HCEC 1CT (cell line): ENCODE data around the gene RAN.
A peak's percentile ranks its signal among the peaks of the same experiment; 100 is the strongest.
"Not testable (repeated sequence)": the region's sequence is repeated elsewhere in the genome, so short reads cannot be mapped to it uniquely, and the experiment has no call there.

Source experiments
- DNase-seq: peaks from one replicate; pipeline ENCODE4 v3.0.0-alpha.2; 2017

RAN gene

DNA sequence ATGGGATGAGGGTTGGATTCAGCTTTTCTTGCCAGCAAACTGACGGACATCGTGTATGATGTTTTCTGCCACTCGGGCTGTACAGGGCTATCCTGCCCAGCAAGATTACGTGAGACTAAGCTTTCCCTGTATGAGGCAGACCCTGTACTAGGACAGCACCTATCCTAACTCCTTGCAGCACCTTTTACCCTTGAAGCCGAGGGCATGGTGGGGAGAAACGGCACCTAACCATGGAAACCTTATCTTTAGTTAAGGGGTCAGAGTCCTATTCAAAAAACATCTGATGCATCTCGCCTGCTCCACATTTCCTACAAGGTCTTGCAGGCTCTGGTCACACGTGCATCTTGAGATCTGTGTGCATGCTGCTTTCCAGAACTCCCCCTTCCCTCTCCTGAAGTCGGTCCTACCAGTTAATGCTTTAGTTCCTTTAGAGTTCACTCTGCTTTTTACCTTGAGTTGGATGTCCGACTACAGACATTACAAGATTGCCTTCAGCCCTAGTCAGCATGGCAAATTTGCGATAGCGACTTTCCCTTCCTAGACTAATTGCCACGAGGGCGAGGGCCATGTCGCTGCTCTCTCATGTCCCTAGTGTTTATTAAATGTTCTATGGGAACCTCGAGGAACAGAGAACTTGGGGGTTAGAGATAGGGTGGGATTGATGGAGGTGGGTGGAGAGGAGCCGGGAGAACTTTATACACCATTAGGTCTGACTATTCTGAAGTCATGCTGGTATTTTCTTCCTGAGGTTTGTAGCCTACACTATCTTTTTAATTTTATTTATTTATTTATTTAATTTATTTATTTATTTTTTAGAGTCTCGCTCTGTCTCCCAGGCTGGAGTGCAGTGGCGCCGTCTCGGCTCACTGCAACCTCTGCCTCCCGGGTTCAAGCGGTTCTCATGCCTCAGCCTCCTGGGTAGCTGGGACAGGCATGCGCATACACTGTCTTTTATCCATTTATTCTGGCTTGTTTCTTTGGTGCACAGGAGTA lies 6.6 kb downstream of the RAN start:
- DNase-seq, result no peak

DNA sequence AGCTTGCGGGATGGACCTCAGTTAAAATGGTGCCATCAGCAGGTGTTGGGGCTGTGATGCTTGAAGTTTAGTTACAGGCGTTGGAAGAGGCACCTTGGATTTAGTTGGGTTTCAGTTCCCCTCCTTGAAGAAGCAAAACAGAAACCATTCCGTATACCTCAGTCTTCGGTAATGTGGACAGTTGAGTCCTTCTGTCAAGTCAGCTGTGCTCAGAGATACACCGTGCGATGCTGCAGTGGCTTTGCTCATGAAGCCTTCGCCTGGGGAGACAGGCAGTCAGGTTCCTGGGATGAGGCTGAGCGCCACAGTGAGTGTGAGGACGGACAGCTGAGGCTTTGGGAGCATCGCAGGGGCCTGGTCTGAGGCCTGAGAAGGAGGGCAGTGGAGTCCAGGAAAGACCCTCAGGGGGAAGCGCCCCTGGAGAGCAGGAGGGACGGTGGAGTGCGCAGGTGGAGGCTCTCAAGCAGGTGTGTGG lies 7.4 kb downstream of the RAN start:
- no peak for DNase-seq

DNA sequence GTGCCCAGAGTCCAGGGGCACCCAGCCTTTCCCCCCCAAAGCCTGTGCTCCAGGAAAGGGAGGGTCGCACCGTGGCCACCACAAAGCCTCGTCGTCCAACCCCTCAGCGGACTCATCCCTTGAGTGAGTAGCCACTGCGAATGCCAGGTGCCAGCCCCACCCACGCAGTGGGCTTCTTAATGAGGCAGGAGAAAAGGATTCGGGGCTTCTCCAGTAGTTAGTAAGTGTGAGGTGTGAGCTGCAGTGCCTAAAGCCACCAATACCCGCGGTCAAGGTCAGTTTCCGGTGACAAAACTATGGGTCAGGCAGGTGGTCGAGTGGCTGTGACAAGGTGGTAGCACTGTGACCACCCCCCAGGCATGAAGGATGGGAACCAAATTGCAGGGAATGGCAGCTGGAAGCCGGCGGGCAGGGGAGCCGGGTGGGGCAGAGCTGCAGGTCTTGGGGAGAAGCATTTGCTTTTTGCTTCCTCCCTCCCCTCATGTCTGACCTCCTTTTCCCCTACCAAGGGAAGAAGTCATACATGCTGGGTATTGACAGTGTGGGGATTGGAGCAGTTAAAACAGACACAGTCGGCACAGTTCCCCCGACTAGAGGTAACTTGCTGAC lies 8.0 kb downstream of the RAN start:
- DNase-seq, result no peak

DNA sequence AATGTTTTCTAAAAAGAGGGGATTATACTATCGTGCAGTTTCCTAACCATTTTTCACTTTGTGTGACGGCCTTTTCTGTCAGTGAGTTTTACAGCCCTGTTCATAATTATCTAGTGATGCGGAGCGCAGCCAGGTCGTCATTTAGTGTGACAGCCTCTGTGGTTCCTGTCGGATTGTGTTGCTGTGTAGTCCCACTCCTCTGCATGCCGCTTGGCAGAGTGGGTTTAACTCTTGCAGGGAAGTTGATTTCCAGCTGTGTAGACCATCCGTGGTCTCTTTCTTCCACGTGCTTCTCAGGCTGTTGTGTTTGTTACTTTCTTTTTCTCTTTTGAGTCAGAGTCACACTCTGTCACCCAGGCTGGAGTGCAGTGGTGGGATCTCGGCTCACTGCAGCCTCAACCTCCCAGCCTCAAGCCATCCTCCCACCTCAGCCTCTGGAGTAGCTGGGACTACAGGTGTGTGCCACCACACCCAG lies 8.6 kb downstream of the RAN start:
- no peak for DNase-seq

DNA sequence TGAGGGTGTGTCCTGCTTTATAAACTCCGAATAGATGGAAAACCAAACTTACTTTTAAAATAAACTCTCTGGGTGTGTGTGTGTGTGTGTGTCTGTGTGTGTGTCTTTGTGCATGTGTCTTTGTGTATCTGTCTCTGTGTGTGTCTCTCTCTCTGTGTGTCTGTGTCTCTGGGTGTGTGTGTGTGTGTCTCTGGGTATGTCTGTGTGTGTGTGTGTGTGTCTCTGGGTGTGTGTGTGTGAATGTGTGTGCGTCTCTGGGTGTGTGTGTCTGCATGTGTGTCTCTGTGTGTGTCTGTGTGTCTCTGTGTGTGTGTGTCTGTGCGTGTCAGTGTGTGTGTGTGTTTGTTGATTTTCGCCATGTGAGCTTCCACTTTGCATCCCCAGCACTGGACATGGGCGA lies 9.2 kb downstream of the RAN start:
- no peak for DNase-seq

DNA sequence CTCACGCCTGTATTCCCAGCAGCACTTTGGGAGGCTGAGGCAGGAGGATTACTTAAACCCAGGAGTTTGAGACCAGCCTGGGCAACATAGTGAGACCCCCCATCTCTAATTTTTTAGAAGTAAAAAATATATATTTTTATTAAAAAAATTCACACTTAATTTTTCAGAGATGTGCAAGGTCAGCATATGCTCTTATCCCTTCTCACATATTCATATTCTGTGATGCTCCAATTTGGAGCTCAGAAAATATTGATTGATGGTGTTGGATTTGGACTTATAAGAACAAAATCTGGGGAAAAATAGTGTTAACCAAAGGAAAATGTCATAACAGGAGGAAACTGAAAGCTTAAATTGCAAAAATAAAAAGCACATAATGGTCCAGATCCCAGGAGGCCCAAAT lies 9.7 kb downstream of the RAN start:
- DNase-seq, result no peak

DNA sequence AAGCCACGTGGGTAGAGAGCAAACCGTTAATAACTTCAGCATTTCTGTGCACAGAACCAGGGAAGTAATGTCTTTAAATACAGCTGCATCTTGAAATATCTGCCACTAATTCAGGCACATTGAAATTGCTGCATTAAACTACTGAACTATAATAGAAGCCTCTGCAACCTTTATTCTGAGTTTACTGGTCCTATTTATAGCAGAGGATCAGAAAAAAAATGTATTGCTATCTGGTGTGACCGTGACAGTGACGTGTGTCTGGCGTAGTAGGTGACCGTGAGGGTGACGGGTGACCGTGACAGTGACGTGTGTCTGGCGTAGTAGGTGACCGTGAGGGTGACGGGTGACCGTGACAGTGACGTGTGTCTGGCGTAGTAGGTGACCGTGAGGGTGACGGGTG lies 15.3 kb downstream of the RAN start:
- DNase-seq, result not testable (repeated sequence)

DNA sequence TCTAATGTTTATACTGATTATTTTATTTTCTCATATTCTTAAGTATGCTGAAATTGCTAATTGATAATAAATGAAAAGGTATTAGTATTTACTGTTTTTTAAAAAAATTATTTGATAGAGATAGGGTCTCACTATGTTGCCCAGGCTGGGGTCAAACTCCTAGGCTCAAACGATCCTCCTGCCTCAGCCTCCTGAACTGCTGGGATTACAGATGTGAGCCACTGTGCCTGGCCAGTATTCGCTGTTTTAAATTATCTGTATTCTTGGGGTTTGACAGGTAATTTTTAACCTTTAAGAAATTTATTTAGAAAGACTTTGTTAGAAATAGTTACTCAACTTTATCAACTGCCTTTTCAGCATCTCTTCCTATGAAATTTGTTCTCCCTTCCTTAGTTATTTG lies 32.2 kb downstream of the RAN start:
- DNase-seq, result no peak

DNA sequence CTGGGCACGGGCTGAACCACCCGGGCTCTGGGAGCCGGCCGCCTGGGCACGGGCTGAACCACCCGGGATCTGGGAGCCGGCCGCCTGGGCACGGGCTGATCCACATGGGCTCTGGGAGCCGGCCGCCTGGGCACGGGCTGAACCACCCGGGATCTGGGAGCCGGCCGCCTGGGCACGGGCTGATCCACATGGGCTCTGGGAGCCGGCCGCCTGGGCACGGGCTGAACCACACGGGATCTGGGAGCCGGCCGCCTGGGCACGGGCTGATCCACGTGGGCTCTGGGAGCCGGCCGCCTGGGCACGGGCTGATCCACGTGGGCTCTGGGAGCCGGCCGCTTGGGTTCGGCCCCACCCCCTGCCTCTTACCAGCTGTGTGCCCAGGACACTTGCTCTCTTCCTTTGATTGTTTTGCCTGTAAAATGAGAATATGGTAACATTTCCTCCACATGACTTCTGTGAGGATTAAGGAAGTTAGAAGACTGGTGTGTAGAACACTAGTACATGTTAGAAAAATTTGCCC lies 33.1 kb downstream of the RAN start:
- DNase-seq, result not testable (repeated sequence)

DNA sequence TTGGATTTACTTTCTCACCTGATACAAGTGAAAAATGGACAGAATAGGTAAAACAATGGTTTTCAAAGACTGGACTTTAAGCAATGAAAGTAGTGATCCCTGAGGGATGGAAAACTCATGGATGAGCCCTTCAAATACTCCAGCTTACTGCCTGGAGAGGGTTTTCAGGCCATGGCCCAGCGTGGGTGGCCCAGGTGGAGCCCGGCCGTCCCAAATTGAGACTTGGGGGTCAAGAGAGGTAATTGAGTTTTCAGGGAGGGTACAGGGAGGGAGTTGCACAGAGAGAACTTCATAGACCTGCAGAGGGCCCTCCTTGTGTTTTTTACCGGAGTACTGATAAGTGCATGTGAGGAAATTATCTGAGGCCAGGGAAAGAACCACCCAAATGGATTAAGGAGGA lies 37.2 kb downstream of the RAN start:
- no peak for DNase-seq

DNA sequence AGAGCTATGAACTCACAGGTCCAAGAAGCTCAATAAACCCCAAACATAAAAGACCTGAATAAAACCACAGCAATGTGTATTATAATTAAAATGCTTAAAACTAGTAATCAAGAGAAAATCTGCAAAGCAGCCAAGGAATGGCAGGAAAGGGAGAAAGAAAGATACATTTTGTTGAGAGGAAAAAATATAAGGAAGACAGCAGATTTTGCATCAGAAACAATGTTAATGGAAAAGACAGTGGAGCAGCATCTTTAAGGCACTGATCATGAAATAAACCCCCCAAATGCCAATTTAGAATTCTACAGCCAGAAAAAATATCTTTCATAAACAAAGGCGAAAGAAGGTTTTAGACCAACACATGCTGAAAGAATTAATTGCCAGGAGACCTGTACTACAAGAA lies 39.3 kb downstream of the RAN start:
- no peak for DNase-seq

DNA sequence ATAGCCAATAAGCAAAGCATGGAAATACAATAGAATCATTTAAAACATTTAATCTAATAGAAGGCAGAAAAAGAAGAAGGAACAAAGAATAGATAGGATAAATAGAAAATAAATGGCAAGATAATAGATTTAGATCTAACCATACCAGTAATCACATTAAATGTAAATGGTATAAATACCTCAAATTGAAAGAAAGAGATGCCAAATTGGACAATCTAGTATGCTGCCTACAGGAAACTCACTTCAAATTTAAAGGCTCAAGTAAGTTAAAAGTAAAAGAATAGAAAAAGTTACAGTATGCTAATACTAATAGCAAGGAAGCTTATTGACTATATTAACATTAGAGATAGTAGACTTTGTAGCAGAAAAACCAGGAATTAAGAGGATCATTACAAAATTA lies 40.1 kb downstream of the RAN start:
- DNase-seq, result no peak

DNA sequence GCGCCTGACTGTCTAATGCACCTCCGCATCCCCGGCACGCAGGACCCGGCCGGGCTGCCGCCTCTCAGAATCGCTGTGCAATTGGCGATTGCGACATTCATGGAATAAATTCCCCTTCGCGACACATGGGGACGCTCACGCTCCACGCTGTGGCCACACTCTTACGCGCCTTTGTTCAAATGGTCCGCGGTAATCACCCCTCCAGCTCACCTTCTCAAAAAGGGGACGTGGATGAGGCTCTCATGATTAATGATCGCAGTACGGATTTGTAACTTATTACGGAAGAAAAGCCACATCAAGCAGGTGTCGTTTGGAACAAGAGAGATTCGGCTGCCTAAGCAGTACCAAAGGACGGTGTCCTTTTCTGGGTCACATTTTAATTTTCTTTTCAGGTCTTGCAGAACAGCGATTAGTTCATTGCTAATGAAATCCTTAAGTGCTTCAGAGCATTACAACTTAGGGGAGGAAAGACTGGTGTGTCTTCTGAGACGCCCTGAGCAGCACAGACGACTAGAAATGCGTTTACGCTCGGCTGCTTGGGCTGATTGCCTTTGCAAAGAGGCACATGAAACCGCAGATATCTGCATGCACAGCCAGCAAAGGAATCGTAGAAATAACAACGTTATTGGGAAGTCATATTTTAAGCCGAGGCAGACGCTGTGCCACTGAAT lies 44.5 kb downstream of the RAN start:
- peak; percentile 7 for DNase-seq

DNA sequence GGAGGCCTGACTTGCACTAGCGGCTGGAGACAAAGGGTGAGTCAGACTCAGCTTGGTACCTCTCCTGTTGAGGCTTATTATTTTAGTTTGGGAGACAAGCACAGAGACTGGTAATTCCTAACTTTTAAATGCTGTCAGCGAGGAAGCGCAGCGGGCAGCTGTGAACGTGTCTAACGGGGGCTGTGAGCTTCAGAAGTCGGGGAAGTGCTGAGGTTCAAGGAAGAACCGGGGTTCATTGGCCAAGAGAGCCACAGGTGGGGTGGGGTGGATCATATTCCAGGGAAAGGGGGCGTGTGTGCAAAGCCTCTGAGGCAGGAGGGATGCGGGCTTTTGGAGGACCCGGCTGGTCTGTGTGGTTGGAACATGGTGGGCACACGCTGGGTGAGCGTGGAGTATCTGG lies 45.7 kb downstream of the RAN start:
- no peak for DNase-seq

DNA sequence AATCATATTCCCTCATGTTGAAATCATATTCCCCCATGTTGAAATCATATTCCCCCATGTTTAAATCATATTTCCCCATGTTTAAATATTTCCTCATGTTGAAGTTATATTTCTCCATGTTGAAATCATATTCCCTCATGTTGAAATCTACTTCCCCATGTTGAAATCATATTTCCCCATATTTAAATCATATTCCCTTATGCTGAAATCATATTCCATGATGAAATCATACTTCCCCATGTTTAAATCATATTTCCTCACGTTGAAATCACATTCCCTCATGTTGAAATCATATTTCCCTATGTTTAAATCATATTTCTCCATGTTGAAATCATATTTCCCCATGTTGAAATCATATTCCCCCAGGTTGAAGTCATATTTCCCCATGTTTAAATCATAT lies 47.2 kb downstream of the RAN start:
- no peak for DNase-seq

DNA sequence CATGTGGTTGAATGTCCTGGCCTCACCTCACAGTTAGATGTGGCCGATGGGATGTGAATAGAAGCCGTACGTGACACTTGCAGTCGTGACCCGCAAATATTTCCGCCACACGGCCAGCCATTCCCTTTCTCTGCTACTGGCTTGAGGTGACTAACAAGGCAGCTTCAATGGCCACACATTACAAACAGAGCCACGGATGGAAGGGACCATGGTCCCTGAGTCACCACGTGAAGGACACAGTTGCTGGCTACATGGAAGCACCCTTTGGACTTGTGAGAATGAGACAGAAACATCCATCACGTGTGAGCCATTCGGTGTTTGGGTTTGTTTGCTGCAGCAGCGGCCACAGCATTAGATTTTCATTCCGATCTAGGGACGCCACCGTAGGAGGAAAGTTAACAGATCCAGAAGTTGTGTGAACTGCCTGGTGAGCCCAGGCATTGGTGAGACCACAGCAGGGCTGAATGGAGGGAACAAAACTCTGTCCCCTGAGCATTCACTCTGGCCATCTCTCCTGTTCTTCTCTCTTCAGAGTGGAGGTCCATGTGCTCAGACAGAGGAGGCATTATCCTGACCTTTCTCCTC lies 48.3 kb downstream of the RAN start:
- no peak for DNase-seq

DNA sequence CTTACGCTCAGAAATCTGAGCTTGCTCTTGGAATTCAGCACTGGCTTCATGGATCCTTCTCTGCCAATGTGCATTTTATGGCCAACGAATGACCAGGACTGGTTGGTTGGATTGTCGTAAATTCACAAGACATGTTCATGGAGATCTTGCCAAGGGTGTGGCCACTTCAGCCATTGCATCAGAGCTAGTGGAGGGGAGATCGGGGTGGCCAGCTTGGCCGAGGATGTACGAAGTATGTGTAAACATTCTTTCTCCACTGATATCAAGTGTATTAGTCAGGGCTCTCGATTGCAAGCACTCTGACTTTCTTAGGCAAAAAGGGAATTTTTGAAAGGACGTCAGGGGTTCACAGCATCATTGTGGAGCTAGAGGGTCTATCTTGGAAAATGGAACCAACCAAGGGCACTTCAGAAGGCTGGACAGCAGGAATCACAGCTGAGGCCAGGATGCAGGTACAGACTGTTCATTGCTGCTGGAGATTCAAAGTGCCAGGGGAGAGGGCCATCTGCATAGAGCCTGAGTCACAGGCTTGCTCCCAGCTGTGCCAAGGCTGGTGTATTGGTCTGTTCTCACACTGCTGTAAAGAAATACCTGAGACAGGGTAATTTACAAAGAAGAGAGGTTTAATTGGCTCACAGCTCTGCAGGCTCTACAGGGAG lies 49.0 kb downstream of the RAN start:
- peak; percentile 4 for DNase-seq

DNA sequence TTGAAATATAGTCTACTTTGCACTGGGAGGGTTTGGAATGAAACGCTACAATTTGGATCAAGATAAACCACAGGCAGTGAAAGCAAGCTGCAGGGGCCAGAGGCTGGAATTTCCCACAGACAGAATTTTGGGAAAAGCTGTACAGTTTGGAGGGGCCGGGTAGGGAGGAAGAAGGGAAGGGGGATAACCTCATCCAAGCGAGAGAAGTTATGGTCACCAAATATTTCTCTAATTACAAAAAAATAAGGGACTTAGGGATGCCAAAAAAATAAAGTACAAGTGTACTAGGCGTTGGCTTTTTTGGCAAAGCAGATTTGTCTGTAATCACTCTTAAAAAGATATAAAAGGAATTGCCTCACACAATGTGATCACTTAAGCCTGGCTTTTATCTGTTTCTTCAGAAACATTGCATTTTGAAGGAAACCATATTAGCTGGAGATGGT lies 50.7 kb downstream of the RAN start:
- DNase-seq, result no peak

DNA sequence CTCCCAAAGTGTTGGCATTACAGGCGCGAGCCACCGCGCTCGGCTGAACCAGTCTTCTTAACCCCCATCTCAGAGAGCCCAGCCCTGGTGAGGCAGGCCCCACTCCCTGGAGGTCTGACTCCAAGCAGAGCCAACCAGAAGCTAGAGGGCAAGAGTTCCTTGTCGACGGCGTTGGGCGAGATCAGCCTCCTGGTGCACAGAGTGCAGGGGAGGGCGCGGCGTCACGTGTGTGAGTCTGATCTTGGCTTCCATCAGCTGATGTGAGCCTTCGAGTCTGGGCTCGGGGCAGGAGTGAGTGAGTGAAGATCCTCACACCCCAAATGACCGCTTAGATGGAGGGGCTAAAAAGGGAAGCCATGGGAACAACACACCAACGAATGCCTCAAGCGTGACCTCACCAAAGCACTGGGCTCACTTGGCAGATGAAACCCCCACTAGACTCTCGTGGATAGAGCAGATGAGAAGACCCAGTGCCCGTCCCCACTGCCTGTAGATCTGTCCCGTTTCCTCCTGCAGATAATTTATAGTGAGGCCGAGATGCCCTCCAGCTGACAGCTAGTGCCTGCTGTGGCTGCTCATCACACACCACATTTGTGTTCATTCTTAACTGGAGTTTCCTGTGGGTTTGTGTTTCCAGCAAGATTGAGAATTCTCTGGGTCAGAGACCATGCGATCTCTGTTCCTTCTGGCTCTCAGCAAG lies 53.2 kb downstream of the RAN start:
- DNase-seq, result no peak

DNA sequence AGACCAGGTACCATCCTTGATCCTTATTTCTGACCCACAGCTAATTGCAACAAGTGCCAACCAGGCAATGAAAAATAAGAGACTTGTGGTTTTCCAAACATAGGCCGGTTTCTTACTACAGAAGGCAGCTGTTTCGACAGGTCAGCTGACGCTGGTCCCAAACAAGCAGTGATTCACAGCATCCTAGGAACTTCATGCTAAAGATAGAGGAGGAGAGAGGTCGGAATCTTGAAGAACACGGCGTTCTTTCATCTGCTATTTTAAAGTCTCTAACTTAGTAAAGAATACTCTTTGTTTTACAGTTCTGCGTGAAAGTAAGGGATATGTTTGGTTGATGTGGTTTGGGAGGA lies 53.8 kb downstream of the RAN start:
- no peak for DNase-seq
